ENCODE results near the gene LECT2. TPM values are rescaled to one million over a fixed set of nuclear protein-coding genes. Genes with fewer than 3 reads are reported as not detected.

Gene LECT2
- total and polyA plus RNA-seq, 2 experiments from 2014 or later: 0.45 TPM; not detected in 1

DNA sequence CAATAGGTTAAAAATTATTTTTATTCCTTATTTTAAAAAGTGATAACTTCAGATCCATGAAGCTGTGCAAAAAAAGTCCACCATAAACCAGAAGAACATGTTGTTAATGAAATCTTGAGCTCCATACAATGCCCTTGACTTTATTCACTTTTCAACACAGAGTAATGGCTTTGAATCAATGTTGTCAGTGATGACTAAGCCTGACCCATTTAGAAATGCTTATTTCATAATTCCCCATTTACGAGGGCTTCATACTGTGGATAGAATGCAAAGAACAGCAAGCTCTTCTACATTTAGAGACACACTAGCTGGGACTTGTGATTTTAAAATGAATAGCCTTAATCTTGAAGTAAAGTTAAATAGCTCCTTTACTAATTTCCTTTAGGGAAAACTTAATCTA, 33.4 kb downstream of the LECT2 start:
- Histone ChIP-seq H3K27me3 (ENCODE audit: insufficient read depth) (no peaks in the 10 kb centered on the region; the same call in 1 of the 2 replicates), H3K4me2 (no peak overlapping the region), H3K4me3 (no peak overlapping the region), H3K36me3 (ENCODE audit: insufficient read depth) (no peaks in the 10 kb centered on the region), H4K20me1 (replicated peaks; ENCODE audit: insufficient read depth) (no peaks in the 10 kb centered on the region), H3F3A (replicated peaks; ENCODE audit: low read depth) (no peaks in the 10 kb centered on the region), H3K9me2 (ENCODE audit: insufficient read depth) (no peaks in the 10 kb centered on the region), H2AFZ (no peak overlapping the region), H3K27ac (ENCODE audit: low read depth) (no peak overlapping the region), H3K4me1 (ENCODE audit: insufficient read depth) (no peaks in the 10 kb centered on the region), H3K79me2 (replicated peaks; ENCODE audit: insufficient read depth) (no peaks in the 10 kb centered on the region)
- DNase-seq (ENCODE audit: low spot score): no peak
- TF ChIP-seq CREB1 (CRISPR knock-in tag; IDR thresholded peaks at IDR 0.05; ENCODE audit: low read depth): no peak
- no peaks in the 10 kb centered on the region for H3K9me3 Mint-ChIP-seq
- no peak overlapping the region for H3K27ac Mint-ChIP-seq
- no peak overlapping the region for H3K4me3 Mint-ChIP-seq
- H3K4me1 Mint-ChIP-seq: no peaks in the 10 kb centered on the region
- peaks cover 1% of the 10 kb centered on the region for H3K27me3 Mint-ChIP-seq (ENCODE audit: insufficient read depth, low read depth, poor library complexity)
- ATAC-seq: no peak
- no peaks in the 10 kb centered on the region for H3K36me3 Mint-ChIP-seq (ENCODE audit: low read depth)

DNA sequence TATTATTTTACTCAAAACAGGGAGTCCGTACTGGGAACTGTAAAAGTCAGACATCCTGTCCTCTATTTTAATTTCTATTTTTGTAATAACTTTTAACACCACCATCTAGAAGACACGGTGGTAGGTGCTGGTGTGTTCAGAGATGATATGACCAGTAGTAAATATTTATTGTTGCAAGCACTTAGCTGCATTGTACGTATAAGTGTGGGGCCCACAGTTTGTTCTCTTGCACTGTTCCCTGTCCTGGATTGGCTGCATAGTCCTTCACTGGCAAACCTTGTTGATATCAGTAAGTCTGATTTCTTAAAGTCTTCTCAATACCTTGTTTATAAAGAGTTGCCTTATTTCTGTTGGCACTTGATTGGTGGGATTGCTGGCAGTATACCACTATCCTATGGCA, 34.6 kb downstream of the LECT2 start:
- Histone ChIP-seq H4K20me1 (replicated peaks; ENCODE audit: insufficient read depth) (no peaks in the 10 kb centered on the region), H3K79me2 (replicated peaks; ENCODE audit: insufficient read depth) (no peaks in the 10 kb centered on the region), H3F3A (replicated peaks; ENCODE audit: low read depth) (no peaks in the 10 kb centered on the region), H2AFZ (no peak overlapping the region), H3K4me3 (no peak overlapping the region), H3K36me3 (ENCODE audit: insufficient read depth) (no peaks in the 10 kb centered on the region), H3K27me3 (ENCODE audit: insufficient read depth) (no peaks in the 10 kb centered on the region), H3K27ac (ENCODE audit: low read depth) (no peak overlapping the region), H3K9me2 (ENCODE audit: insufficient read depth) (no peaks in the 10 kb centered on the region), H3K4me1 (ENCODE audit: insufficient read depth) (no peaks in the 10 kb centered on the region), H3K4me2 (no peak overlapping the region)
- no peak for DNase-seq (ENCODE audit: low spot score)
- no peak for ATAC-seq
- Mint-ChIP-seq H3K36me3 (ENCODE audit: low read depth) (no peaks in the 10 kb centered on the region), H3K9me3 (no peaks in the 10 kb centered on the region), H3K4me3 (no peak overlapping the region), H3K27me3 (ENCODE audit: insufficient read depth, low read depth, poor library complexity) (peaks cover 1% of the 10 kb centered on the region), H3K4me1 (no peaks in the 10 kb centered on the region), H3K27ac (no peak overlapping the region)
- TF ChIP-seq, protein P1, sequence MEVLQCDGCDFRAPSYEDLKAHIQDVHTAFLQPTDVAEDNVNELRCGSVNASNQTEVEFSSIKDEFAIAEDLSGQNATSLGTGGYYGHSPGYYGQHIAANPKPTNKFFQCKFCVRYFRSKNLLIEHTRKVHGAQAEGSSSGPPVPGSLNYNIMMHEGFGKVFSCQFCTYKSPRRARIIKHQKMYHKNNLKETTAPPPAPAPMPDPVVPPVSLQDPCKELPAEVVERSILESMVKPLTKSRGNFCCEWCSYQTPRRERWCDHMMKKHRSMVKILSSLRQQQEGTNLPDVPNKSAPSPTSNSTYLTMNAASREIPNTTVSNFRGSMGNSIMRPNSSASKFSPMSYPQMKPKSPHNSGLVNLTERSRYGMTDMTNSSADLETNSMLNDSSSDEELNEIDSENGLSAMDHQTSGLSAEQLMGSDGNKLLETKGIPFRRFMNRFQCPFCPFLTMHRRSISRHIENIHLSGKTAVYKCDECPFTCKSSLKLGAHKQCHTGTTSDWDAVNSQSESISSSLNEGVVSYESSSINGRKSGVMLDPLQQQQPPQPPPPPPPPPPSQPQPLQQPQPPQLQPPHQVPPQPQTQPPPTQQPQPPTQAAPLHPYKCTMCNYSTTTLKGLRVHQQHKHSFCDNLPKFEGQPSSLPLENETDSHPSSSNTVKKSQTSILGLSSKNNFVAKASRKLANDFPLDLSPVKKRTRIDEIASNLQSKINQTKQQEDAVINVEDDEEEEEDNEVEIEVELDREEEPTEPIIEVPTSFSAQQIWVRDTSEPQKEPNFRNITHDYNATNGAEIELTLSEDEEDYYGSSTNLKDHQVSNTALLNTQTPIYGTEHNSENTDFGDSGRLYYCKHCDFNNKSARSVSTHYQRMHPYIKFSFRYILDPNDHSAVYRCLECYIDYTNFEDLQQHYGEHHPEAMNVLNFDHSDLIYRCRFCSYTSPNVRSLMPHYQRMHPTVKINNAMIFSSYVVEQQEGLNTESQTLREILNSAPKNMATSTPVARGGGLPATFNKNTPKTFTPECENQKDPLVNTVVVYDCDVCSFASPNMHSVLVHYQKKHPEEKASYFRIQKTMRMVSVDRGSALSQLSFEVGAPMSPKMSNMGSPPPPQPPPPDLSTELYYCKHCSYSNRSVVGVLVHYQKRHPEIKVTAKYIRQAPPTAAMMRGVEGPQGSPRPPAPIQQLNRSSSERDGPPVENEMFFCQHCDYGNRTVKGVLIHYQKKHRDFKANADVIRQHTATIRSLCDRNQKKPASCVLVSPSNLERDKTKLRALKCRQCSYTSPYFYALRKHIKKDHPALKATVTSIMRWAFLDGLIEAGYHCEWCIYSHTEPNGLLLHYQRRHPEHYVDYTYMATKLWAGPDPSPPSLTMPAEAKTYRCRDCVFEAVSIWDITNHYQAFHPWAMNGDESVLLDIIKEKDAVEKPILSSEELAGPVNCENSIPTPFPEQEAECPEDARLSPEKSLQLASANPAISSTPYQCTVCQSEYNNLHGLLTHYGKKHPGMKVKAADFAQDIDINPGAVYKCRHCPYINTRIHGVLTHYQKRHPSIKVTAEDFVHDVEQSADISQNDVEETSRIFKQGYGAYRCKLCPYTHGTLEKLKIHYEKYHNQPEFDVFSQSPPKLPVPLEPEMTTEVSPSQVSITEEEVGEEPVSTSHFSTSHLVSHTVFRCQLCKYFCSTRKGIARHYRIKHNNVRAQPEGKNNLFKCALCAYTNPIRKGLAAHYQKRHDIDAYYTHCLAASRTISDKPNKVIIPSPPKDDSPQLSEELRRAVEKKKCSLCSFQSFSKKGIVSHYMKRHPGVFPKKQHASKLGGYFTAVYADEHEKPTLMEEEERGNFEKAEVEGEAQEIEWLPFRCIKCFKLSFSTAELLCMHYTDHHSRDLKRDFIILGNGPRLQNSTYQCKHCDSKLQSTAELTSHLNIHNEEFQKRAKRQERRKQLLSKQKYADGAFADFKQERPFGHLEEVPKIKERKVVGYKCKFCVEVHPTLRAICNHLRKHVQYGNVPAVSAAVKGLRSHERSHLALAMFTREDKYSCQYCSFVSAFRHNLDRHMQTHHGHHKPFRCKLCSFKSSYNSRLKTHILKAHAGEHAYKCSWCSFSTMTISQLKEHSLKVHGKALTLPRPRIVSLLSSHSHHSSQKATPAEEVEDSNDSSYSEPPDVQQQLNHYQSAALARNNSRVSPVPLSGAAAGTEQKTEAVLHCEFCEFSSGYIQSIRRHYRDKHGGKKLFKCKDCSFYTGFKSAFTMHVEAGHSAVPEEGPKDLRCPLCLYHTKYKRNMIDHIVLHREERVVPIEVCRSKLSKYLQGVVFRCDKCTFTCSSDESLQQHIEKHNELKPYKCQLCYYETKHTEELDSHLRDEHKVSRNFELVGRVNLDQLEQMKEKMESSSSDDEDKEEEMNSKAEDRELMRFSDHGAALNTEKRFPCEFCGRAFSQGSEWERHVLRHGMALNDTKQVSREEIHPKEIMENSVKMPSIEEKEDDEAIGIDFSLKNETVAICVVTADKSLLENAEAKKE (CRISPR knock-in tag; IDR thresholded peaks at IDR 0.05): no peak
- TF ChIP-seq, protein P2, sequence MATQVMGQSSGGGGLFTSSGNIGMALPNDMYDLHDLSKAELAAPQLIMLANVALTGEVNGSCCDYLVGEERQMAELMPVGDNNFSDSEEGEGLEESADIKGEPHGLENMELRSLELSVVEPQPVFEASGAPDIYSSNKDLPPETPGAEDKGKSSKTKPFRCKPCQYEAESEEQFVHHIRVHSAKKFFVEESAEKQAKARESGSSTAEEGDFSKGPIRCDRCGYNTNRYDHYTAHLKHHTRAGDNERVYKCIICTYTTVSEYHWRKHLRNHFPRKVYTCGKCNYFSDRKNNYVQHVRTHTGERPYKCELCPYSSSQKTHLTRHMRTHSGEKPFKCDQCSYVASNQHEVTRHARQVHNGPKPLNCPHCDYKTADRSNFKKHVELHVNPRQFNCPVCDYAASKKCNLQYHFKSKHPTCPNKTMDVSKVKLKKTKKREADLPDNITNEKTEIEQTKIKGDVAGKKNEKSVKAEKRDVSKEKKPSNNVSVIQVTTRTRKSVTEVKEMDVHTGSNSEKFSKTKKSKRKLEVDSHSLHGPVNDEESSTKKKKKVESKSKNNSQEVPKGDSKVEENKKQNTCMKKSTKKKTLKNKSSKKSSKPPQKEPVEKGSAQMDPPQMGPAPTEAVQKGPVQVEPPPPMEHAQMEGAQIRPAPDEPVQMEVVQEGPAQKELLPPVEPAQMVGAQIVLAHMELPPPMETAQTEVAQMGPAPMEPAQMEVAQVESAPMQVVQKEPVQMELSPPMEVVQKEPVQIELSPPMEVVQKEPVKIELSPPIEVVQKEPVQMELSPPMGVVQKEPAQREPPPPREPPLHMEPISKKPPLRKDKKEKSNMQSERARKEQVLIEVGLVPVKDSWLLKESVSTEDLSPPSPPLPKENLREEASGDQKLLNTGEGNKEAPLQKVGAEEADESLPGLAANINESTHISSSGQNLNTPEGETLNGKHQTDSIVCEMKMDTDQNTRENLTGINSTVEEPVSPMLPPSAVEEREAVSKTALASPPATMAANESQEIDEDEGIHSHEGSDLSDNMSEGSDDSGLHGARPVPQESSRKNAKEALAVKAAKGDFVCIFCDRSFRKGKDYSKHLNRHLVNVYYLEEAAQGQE (IDR thresholded peaks at IDR 0.05; ENCODE audit: unreplicated experiment): no peak
- TF ChIP-seq ZNF114 (CRISPR knock-in tag; IDR thresholded peaks at IDR 0.05) (no peak), EZH2 (IDR thresholded peaks at IDR 0.05; ENCODE audit: low read depth, unreplicated experiment) (no peak), JUNB (IDR thresholded peaks at IDR 0.05; ENCODE audit: unreplicated experiment) (no peak), ZNF331 (CRISPR knock-in tag; IDR thresholded peaks at IDR 0.05; ENCODE audit: low read depth) (no peak), POLR2AphosphoS5 (IDR thresholded peaks at IDR 0.05; ENCODE audit: low read depth) (no peak)
- TF ChIP-seq, protein P3, sequence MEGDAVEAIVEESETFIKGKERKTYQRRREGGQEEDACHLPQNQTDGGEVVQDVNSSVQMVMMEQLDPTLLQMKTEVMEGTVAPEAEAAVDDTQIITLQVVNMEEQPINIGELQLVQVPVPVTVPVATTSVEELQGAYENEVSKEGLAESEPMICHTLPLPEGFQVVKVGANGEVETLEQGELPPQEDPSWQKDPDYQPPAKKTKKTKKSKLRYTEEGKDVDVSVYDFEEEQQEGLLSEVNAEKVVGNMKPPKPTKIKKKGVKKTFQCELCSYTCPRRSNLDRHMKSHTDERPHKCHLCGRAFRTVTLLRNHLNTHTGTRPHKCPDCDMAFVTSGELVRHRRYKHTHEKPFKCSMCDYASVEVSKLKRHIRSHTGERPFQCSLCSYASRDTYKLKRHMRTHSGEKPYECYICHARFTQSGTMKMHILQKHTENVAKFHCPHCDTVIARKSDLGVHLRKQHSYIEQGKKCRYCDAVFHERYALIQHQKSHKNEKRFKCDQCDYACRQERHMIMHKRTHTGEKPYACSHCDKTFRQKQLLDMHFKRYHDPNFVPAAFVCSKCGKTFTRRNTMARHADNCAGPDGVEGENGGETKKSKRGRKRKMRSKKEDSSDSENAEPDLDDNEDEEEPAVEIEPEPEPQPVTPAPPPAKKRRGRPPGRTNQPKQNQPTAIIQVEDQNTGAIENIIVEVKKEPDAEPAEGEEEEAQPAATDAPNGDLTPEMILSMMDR (conservative IDR thresholded peaks at IDR 0.05; ENCODE audit: low read depth in 2 of 2): no peak
- TF ChIP-seq, protein P4, sequence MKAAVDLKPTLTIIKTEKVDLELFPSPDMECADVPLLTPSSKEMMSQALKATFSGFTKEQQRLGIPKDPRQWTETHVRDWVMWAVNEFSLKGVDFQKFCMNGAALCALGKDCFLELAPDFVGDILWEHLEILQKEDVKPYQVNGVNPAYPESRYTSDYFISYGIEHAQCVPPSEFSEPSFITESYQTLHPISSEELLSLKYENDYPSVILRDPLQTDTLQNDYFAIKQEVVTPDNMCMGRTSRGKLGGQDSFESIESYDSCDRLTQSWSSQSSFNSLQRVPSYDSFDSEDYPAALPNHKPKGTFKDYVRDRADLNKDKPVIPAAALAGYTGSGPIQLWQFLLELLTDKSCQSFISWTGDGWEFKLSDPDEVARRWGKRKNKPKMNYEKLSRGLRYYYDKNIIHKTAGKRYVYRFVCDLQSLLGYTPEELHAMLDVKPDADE (IDR thresholded peaks at IDR 0.05): no peak
